Thyroid gland (tissue), 4 donors: ENCODE measurements around the gene KIAA1549.

Experiments used
- CTCF ChIP-seq, 6 experiments: fragments of 200-600 bp in 3 of 6; fragments of 450-650 bp in 3 of 6; sonication (generic) in 3 of 6; IDR thresholded peaks; one replicate each; pipeline ENCODE4 v1.5.1; 2016 to 2019; ENCODE audit warnings: antibody characterized with exemption in 6 of 6, mild to moderate bottlenecking in 2 of 6, inconsistent platforms in 1 of 6, moderate library complexity in 1 of 6
- POLR2A ChIP-seq, 2 donors: fragments of 450-650 bp; IDR thresholded peaks; one replicate each; pipeline ENCODE4 v1.6.1; 2017; ENCODE audit warnings: antibody characterized with exemption in 2 of 2, mild to moderate bottlenecking in 2 of 2, moderate library complexity in 1 of 2

GRCh38 chr7:138799336-138800000, 181.7 kb downstream of the KIAA1549 start:
- TF ChIP-seq CTCF (IDR thresholded peaks at IDR 0.05) (no peak), POLR2A (IDR thresholded peaks at IDR 0.05) (no peak)
